Vagina (tissue), 2 donors: ENCODE data around the gene PNMA8B. TPM values are rescaled to one million over a fixed set of nuclear protein-coding genes. Genes with fewer than 3 reads are reported as not detected.

ENCODE experiments used
- DNase-seq, 2 donors: peaks; one replicate each; pipeline ENCODE4 v3.0.0-alpha.2; 2017; ENCODE audit errors: extremely low spot score in 2 of 2
- H3K27ac ChIP-seq: fragments of 200-600 bp; sonication (generic); one replicate; pipeline ENCODE4 v1.5.1; 2019
- H3K27me3 ChIP-seq: fragments of 200-600 bp; sonication (generic); one replicate; pipeline ENCODE4 v1.5.1; 2019
- H3K36me3 ChIP-seq, 2 donors: fragments of 200-600 bp; sonication (generic); one replicate each; pipeline ENCODE4 v1.5.1; 2017 to 2019
- H3K4me1 ChIP-seq: fragments of 200-600 bp; sonication (generic); one replicate; pipeline ENCODE4 v1.5.1; 2019
- H3K4me3 ChIP-seq, 2 donors: fragments of 200-600 bp; sonication (generic); 1 replicate in 1 of 2; 2 replicates in 1 of 2; pipeline ENCODE4 v1.5.1; 2016 to 2019
- H3K9me3 ChIP-seq: fragments of 200-600 bp; sonication (generic); one replicate; pipeline ENCODE4 v1.5.1; 2019
- POLR2A ChIP-seq, 2 donors: fragments of 450-650 bp; IDR thresholded peaks; one replicate each; pipeline ENCODE4 v1.6.1; 2017; ENCODE audit warnings: antibody characterized with exemption in 2 of 2, mild to moderate bottlenecking in 2 of 2, moderate library complexity in 2 of 2
- POLR2AphosphoS5 ChIP-seq, 2 donors: sonication (generic); formaldehyde crosslinking; IDR thresholded peaks; one replicate each; pipeline ENCODE4 v1.9.0; 2017; ENCODE audit warnings: antibody characterized with exemption in 2 of 2, mild to moderate bottlenecking in 2 of 2, low read depth in 1 of 2; ENCODE audit not compliant: insufficient read depth in 1 of 2
- intact Hi-C: fragments of 100-400 bp; cut with DNase I; formaldehyde crosslinking; loops from one replicate; pipeline ENCODE4 v1.15.1; 2023
- total RNA-seq: library from RNA; depleted of rRNA; stranded (reverse); fragments of >200 nt; gene quantifications from one replicate; pipeline ENCODE4 v1.2.3, GENCODE V29; 2016
- TF ChIP-seq, protein P1 (sequence below), 3 experiments: fragments of 450-650 bp in 2 of 3; fragments of 200-600 bp in 1 of 3; sonication (generic) in 1 of 3; IDR thresholded peaks; one replicate each; pipeline ENCODE4 v1.5.1; 2017 to 2019; ENCODE audit warnings: antibody characterized with exemption in 3 of 3, mild to moderate bottlenecking in 2 of 3, moderate library complexity in 2 of 3

Gene PNMA8B
- total RNA-seq, 1 donor from 2014 or later = 2.7 TPM

DNA sequence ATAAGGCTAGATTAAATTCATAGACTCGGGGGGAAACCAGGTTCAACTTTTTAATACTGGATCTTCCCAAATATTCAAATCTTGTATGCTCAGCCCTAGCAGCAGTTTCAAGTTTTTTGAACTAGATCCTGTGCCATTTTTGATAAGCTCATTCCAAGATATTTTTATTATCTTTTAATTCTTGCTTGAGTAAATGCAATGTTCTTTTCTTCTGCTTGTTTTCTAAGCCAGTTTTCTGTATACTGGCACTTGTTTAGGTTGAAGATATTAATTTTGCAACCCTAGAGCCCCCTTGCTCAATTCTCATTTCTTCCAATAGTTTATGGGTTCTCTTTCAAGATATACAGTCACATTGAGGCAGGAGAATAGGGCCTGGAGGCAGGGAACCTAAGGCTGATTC is 53.8 kb downstream of the PNMA8B start:
- no peak for DNase-seq
- intact Hi-C loops = no loop called here
- TF ChIP-seq POLR2AphosphoS5 (IDR thresholded peaks at IDR 0.05; ENCODE audit: insufficient read depth in 1 of 2, low read depth in 1 of 2) = no peak
- no peak for TF ChIP-seq POLR2A (IDR thresholded peaks at IDR 0.05)
- TF ChIP-seq, protein P1, sequence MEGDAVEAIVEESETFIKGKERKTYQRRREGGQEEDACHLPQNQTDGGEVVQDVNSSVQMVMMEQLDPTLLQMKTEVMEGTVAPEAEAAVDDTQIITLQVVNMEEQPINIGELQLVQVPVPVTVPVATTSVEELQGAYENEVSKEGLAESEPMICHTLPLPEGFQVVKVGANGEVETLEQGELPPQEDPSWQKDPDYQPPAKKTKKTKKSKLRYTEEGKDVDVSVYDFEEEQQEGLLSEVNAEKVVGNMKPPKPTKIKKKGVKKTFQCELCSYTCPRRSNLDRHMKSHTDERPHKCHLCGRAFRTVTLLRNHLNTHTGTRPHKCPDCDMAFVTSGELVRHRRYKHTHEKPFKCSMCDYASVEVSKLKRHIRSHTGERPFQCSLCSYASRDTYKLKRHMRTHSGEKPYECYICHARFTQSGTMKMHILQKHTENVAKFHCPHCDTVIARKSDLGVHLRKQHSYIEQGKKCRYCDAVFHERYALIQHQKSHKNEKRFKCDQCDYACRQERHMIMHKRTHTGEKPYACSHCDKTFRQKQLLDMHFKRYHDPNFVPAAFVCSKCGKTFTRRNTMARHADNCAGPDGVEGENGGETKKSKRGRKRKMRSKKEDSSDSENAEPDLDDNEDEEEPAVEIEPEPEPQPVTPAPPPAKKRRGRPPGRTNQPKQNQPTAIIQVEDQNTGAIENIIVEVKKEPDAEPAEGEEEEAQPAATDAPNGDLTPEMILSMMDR (IDR thresholded peaks at IDR 0.05) = no peak
- Histone ChIP-seq H3K27me3 (no peaks in the 10 kb centered on the region), H3K27ac (no peak overlapping the region), H3K4me1 (peaks cover 10% of the 10 kb centered on the region), H3K36me3 (no peaks in the 10 kb centered on the region), H3K9me3 (no peaks in the 10 kb centered on the region), H3K4me3 (no peak overlapping the region)

Other genes starting within 250 kb of the PNMA8B start
- gene HIF3A, start 198.8 kb downstream of the PNMA8B start, total RNA-seq = 155 TPM
- gene PPP5C, start 148.8 kb downstream of the PNMA8B start, total RNA-seq = 60.4 TPM
- 7.4 TPM for gene CCDC8, start 82.3 kb downstream of the PNMA8B start, total RNA-seq
- 0.25 TPM for gene PNMA8C, start 66.9 kb downstream of the PNMA8B start, total RNA-seq
- 1.5 TPM for gene PNMA8A, start 24.3 kb downstream of the PNMA8B start, total RNA-seq
- gene CALM3, start 105.5 kb upstream of the PNMA8B start, total RNA-seq = 105 TPM
- 10.8 TPM for gene PTGIR, start 129.2 kb upstream of the PNMA8B start, total RNA-seq
- not detected for gene GNG8, start 140.3 kb upstream of the PNMA8B start, total RNA-seq
- gene DACT3, start 165.3 kb upstream of the PNMA8B start, total RNA-seq = 13.8 TPM
- 49.4 TPM for gene PRKD2, start 221.2 kb upstream of the PNMA8B start, total RNA-seq